ENCODE results near the gene PTPRE. TPM values are rescaled to one million over a fixed set of nuclear protein-coding genes. Genes with fewer than 3 reads are reported as not detected.

Gene PTPRE
- total RNA-seq, 1 experiment from 2014 or later = 3.1 TPM

DNA sequence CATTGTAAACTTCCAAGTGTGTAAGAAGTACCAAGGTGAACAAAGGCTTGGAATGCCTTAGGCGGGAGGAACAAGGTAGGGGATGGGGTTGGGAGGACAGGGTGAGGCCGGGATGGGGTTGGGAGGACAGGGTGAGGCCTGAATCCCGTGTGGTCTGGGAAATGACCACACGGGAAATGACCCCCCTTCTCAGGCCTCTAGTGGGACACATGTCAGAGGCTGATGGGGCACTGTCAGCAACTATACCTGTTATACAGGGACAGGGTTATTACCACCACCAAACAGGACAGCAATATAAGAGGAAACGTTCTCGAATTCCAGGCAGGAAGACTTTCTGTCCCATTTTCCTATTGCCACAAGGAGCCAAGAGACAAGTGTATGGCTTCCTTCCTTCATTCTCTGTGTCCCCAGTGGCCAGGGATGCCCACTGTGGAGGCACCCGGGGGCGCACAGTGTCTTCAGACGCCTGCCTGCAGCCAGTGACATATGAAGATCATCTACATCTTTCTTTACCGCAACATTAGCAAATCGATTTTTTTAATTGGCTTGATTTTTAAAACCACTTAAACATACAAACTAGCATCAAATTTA is 218.0 kb downstream of the PTPRE start:
- no peak for DNase-seq (ENCODE audit: low spot score)
- ChIA-PET CTCF (interaction anchor here (1.2 to 2.8 kb wide), 3 partner anchors 24 to 87 kb away, joined by 7 to 13 read pairs (median 8); no protein-coding TSS in a partner anchor), POLR2A (interaction anchor here (1.6 kb wide), 1 partner anchor 24 kb away, joined by 3 read pairs; no protein-coding TSS in a partner anchor)
- Mint-ChIP-seq H3K36me3 (peaks cover 27% of the 10 kb centered on the region), H3K4me1 (peaks cover 35% of the 10 kb centered on the region), H3K27me3 (ENCODE audit: low read depth) (no peaks in the 10 kb centered on the region), H3K4me3 (peak overlapping the region; percentile 92), H3K27ac (no peak overlapping the region; the same call in 1 of the 2 replicates), H3K9me3 (no peaks in the 10 kb centered on the region)
- no peak for TF ChIP-seq ETV6 (CRISPR knock-in tag; IDR thresholded peaks at IDR 0.05)
- no peak for TF ChIP-seq NFYB (CRISPR knock-in tag; conservative IDR thresholded peaks at IDR 0.05; ENCODE audit: low read depth)
- TF ChIP-seq, protein P1, sequence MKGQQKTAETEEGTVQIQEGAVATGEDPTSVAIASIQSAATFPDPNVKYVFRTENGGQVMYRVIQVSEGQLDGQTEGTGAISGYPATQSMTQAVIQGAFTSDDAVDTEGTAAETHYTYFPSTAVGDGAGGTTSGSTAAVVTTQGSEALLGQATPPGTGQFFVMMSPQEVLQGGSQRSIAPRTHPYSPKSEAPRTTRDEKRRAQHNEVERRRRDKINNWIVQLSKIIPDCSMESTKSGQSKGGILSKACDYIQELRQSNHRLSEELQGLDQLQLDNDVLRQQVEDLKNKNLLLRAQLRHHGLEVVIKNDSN (CRISPR knock-in tag; IDR thresholded peaks at IDR 0.05) = no peak
- TF ChIP-seq JAZF1 (CRISPR knock-in tag; IDR thresholded peaks at IDR 0.05) = no peak
- TF ChIP-seq TCF7 (CRISPR knock-in tag; IDR thresholded peaks at IDR 0.05; ENCODE audit: low read depth) = no peak
- TF ChIP-seq, protein P2, sequence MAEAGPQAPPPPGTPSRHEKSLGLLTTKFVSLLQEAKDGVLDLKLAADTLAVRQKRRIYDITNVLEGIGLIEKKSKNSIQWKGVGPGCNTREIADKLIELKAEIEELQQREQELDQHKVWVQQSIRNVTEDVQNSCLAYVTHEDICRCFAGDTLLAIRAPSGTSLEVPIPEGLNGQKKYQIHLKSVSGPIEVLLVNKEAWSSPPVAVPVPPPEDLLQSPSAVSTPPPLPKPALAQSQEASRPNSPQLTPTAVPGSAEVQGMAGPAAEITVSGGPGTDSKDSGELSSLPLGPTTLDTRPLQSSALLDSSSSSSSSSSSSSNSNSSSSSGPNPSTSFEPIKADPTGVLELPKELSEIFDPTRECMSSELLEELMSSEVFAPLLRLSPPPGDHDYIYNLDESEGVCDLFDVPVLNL (CRISPR knock-in tag; IDR thresholded peaks at IDR 0.05; ENCODE audit: borderline replicate concordance, low read depth) = no peak
- TF ChIP-seq, protein P3, sequence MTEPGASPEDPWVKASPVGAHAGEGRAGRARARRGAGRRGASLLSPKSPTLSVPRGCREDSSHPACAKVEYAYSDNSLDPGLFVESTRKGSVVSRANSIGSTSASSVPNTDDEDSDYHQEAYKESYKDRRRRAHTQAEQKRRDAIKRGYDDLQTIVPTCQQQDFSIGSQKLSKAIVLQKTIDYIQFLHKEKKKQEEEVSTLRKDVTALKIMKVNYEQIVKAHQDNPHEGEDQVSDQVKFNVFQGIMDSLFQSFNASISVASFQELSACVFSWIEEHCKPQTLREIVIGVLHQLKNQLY (CRISPR knock-in tag; IDR thresholded peaks at IDR 0.05) = no peak
- ATAC-seq = no peak

DNA sequence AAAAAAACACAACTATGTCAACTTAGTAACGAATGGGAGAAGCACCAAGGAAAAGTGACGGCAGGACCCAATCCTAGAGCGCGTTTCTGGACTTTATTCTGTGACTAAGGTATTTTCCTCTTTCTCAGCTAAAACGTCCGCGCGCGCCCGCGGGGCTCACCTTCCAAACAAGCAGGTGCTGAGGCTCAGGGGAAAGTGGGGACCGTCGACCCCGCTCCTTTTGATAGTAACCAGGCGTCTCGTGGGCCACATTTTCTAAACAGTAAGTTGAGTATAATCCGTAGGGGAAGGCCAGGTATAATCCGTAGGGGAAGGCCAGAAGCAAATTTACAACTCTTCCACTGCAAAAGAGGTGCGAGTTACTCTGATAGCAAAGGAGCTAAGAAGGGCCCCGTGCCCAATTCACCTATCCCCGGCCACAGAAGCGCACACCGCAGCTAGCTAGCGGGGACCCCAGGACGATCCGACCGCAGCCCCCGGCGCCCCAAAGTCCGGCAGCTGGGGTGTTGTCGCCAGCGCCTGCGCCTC is 218.6 kb downstream of the PTPRE start:
- Mint-ChIP-seq H3K4me3 (peak overlapping the region; percentile 92), H3K36me3 (peaks cover 23% of the 10 kb centered on the region), H3K4me1 (peaks cover 35% of the 10 kb centered on the region), H3K27ac (no peak overlapping the region; the same call in 1 of the 2 replicates), H3K9me3 (no peaks in the 10 kb centered on the region), H3K27me3 (ENCODE audit: low read depth) (no peaks in the 10 kb centered on the region)
- ChIA-PET POLR2A (interaction anchor here (1.6 kb wide), 1 partner anchor 24 kb away, joined by 3 read pairs; no protein-coding TSS in a partner anchor), CTCF (interaction anchor here (1.2 to 2.9 kb wide), 5 partner anchors 24 to 87 kb away, joined by 7 to 13 read pairs (median 9); no protein-coding TSS in a partner anchor)
- ATAC-seq (no peak), DNase-seq (ENCODE audit: low spot score) (no peak)
- no peak for TF ChIP-seq ZBTB21 (CRISPR knock-in tag; IDR thresholded peaks at IDR 0.05; ENCODE audit: borderline replicate concordance)
- TF ChIP-seq NFATC4 (CRISPR knock-in tag; IDR thresholded peaks at IDR 0.05) = no peak
- TF ChIP-seq ATF1 (CRISPR knock-in tag; IDR thresholded peaks at IDR 0.05) = no peak
- TF ChIP-seq, protein P4, sequence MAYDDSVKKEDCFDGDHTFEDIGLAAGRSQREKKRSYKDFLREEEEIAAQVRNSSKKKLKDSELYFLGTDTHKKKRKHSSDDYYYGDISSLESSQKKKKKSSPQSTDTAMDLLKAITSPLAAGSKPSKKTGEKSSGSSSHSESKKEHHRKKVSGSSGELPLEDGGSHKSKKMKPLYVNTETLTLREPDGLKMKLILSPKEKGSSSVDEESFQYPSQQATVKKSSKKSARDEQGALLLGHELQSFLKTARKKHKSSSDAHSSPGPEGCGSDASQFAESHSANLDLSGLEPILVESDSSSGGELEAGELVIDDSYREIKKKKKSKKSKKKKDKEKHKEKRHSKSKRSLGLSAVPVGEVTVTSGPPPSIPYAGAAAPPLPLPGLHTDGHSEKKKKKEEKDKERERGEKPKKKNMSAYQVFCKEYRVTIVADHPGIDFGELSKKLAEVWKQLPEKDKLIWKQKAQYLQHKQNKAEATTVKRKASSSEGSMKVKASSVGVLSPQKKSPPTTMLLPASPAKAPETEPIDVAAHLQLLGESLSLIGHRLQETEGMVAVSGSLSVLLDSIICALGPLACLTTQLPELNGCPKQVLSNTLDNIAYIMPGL (CRISPR knock-in tag; IDR thresholded peaks at IDR 0.05) = no peak; the same call in 1 of the 2 replicates
- TF ChIP-seq, protein P1 (CRISPR knock-in tag; IDR thresholded peaks at IDR 0.05) = no peak
- TF ChIP-seq TCF7 (CRISPR knock-in tag; IDR thresholded peaks at IDR 0.05; ENCODE audit: low read depth) = no peak
- no peak for TF ChIP-seq ZNF263 (CRISPR knock-in tag; IDR thresholded peaks at IDR 0.05; ENCODE audit: low read depth)
- TF ChIP-seq NR3C1 (CRISPR knock-in tag; conservative IDR thresholded peaks at IDR 0.05; ENCODE audit: low read depth) = no peak
- TF ChIP-seq SP1 (CRISPR knock-in tag; conservative IDR thresholded peaks at IDR 0.05) = no peak
- TF ChIP-seq, protein P5, sequence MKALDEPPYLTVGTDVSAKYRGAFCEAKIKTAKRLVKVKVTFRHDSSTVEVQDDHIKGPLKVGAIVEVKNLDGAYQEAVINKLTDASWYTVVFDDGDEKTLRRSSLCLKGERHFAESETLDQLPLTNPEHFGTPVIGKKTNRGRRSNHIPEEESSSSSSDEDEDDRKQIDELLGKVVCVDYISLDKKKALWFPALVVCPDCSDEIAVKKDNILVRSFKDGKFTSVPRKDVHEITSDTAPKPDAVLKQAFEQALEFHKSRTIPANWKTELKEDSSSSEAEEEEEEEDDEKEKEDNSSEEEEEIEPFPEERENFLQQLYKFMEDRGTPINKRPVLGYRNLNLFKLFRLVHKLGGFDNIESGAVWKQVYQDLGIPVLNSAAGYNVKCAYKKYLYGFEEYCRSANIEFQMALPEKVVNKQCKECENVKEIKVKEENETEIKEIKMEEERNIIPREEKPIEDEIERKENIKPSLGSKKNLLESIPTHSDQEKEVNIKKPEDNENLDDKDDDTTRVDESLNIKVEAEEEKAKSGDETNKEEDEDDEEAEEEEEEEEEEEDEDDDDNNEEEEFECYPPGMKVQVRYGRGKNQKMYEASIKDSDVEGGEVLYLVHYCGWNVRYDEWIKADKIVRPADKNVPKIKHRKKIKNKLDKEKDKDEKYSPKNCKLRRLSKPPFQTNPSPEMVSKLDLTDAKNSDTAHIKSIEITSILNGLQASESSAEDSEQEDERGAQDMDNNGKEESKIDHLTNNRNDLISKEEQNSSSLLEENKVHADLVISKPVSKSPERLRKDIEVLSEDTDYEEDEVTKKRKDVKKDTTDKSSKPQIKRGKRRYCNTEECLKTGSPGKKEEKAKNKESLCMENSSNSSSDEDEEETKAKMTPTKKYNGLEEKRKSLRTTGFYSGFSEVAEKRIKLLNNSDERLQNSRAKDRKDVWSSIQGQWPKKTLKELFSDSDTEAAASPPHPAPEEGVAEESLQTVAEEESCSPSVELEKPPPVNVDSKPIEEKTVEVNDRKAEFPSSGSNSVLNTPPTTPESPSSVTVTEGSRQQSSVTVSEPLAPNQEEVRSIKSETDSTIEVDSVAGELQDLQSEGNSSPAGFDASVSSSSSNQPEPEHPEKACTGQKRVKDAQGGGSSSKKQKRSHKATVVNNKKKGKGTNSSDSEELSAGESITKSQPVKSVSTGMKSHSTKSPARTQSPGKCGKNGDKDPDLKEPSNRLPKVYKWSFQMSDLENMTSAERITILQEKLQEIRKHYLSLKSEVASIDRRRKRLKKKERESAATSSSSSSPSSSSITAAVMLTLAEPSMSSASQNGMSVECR (CRISPR knock-in tag; IDR thresholded peaks at IDR 0.05; ENCODE audit: borderline replicate concordance) = no peak
- TF ChIP-seq, protein P6, sequence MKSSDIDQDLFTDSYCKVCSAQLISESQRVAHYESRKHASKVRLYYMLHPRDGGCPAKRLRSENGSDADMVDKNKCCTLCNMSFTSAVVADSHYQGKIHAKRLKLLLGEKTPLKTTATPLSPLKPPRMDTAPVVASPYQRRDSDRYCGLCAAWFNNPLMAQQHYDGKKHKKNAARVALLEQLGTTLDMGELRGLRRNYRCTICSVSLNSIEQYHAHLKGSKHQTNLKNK (CRISPR knock-in tag; IDR thresholded peaks at IDR 0.05) = no peak
- TF ChIP-seq OVOL2 (CRISPR knock-in tag; IDR thresholded peaks at IDR 0.05; ENCODE audit: borderline replicate concordance) = no peak
- TF ChIP-seq KAT7 (CRISPR knock-in tag; IDR thresholded peaks at IDR 0.05; ENCODE audit: borderline replicate concordance) = no peak
